ENCODE results near the gene ZMYM3. TPM values are rescaled to one million over a fixed set of nuclear protein-coding genes. Genes with fewer than 3 reads are reported as not detected.

ZMYM3 gene
- total RNA-seq, 1 donor from 2014 or later: 14.2 TPM

- DNase-seq (ENCODE audit: missing footprints): no peak
- ATAC-seq: no peak
- intact Hi-C loops (cut with DNase I): no loop called here
Measured at GRCh38 chrX:71256856-71257255, 2.9 kb upstream of the ZMYM3 start.

GRCh38 chrX:71256051-71256450 is 2.1 kb upstream of the ZMYM3 start:
- intact Hi-C loops (cut with DNase I): no loop called here
- no peak for ATAC-seq
- no peak for DNase-seq (ENCODE audit: missing footprints)

- DNase-seq (ENCODE audit: missing footprints) (peak; percentile 70), ATAC-seq (no peak)
- intact Hi-C loops (cut with DNase I): loop anchor here (1.0 to 5.0 kb wide), 3 partner anchors 30 to 113 kb away; partner anchors contain the start of genes NONO and TAF1
Measured at GRCh38 chrX:71253253-71254091, 468 bp downstream of the ZMYM3 start.

GRCh38 chrX:71252221-71252620 is 1.7 kb downstream of the ZMYM3 start:
- intact Hi-C loops (cut with DNase I): loop anchor here (5.0 kb wide), 1 partner anchor 70 kb away; no protein-coding TSS in a partner anchor
- no peak for DNase-seq (ENCODE audit: missing footprints)
- no peak for ATAC-seq

- ATAC-seq: no peak
- no peak for DNase-seq (ENCODE audit: missing footprints)
- intact Hi-C loops (cut with DNase I): loop anchor here (5.0 kb wide), 1 partner anchor 69 kb away; no protein-coding TSS in a partner anchor
Measured at GRCh38 chrX:71251466-71251973, 2.4 kb downstream of the ZMYM3 start.

- no peak for DNase-seq (ENCODE audit: missing footprints)
- intact Hi-C loops (cut with DNase I): loop anchor here (5.0 kb wide), 1 partner anchor 69 kb away; no protein-coding TSS in a partner anchor
- no peak for ATAC-seq
Measured at GRCh38 chrX:71250841-71251240, 3.1 kb downstream of the ZMYM3 start.

- intact Hi-C loops (cut with DNase I): no loop called here
- no peak for DNase-seq (ENCODE audit: missing footprints)
- ATAC-seq: no peak
Measured at GRCh38 chrX:71245159-71245558, 8.8 kb downstream of the ZMYM3 start.

- no peak for ATAC-seq
Measured at GRCh38 chrX:71244359-71245128, 9.4 kb downstream of the ZMYM3 start.

GRCh38 chrX:71241301-71241700 is 12.6 kb downstream of the ZMYM3 start:
- intact Hi-C loops (cut with DNase I): no loop called here
- no peak for DNase-seq (ENCODE audit: missing footprints)

More at GRCh38 chrX:71244359-71245128, 9.4 kb downstream of the ZMYM3 start:
- DNase-seq (ENCODE audit: missing footprints): no peak
- intact Hi-C loops (cut with DNase I): no loop called here

GRCh38 chrX:71239781-71240180 is 14.2 kb downstream of the ZMYM3 start:
- intact Hi-C loops (cut with DNase I): no loop called here

More at GRCh38 chrX:71241301-71241700, 12.6 kb downstream of the ZMYM3 start:
- ATAC-seq: no peak

GRCh38 chrX:71236836-71237235 is 17.1 kb downstream of the ZMYM3 start:
- no peak for ATAC-seq
- intact Hi-C loops (cut with DNase I): no loop called here
- no peak for DNase-seq (ENCODE audit: missing footprints)

More at GRCh38 chrX:71239781-71240180, 14.2 kb downstream of the ZMYM3 start:
- no peak for ATAC-seq
- DNase-seq (ENCODE audit: missing footprints): no peak

- ATAC-seq (no peak), DNase-seq (ENCODE audit: missing footprints) (no peak)
- intact Hi-C loops (cut with DNase I): no loop called here
Measured at GRCh38 chrX:71235482-71235881, 18.5 kb downstream of the ZMYM3 start.

- intact Hi-C loops (cut with DNase I): no loop called here
- no peak for ATAC-seq
- no peak for DNase-seq (ENCODE audit: missing footprints)
Measured at GRCh38 chrX:71228063-71228642, 25.8 kb downstream of the ZMYM3 start.

GRCh38 chrX:71227370-71228062 is 26.4 kb downstream of the ZMYM3 start:
- no peak for ATAC-seq

GRCh38 chrX:71225676-71226075 is 28.3 kb downstream of the ZMYM3 start:
- ATAC-seq: no peak
- intact Hi-C loops (cut with DNase I): no loop called here

More at GRCh38 chrX:71227370-71228062, 26.4 kb downstream of the ZMYM3 start:
- intact Hi-C loops (cut with DNase I): no loop called here
- no peak for DNase-seq (ENCODE audit: missing footprints)

GRCh38 chrX:71225009-71225408 is 28.9 kb downstream of the ZMYM3 start:
- no peak for ATAC-seq
- intact Hi-C loops (cut with DNase I): no loop called here
- no peak for DNase-seq (ENCODE audit: missing footprints)

More at GRCh38 chrX:71225676-71226075, 28.3 kb downstream of the ZMYM3 start:
- no peak for DNase-seq (ENCODE audit: missing footprints)

- intact Hi-C loops (cut with DNase I): no loop called here
- ATAC-seq (no peak), DNase-seq (ENCODE audit: missing footprints) (no peak)
Measured at GRCh38 chrX:71224098-71224708, 29.7 kb downstream of the ZMYM3 start.

GRCh38 chrX:71222929-71223328 is 31.0 kb downstream of the ZMYM3 start, which contains the start of gene GJB1:
Gene GJB1 (plus strand): TSS chrX:71223224. CDS start chrX:71223708, 484 bp downstream.
- intact Hi-C loops (cut with DNase I): no loop called here
- ATAC-seq (no peak), DNase-seq (ENCODE audit: missing footprints) (no peak)

All from Right ventricle myocardium inferior (tissue), 1 donor.